PC-3 (cell line): ENCODE data around the gene TTC28.

Experiments used
- EZH2phosphoT487 ChIP-seq: fragments of 300-600 bp; sonication (generic); IDR thresholded peaks from 2 replicates; pipeline ENCODE4 v1.6.1; 2018; ENCODE audit warnings: mild to moderate bottlenecking, antibody characterized with exemption, low read length, borderline replicate concordance
- TF ChIP-seq, protein P1 (sequence below): fragments of 300-600 bp; sonication (generic); conservative IDR thresholded peaks from 2 replicates; pipeline ENCODE4 v1.5.1; 2017; ENCODE audit warnings: antibody characterized with exemption, low read depth, mild to moderate bottlenecking, low read length

DNA sequence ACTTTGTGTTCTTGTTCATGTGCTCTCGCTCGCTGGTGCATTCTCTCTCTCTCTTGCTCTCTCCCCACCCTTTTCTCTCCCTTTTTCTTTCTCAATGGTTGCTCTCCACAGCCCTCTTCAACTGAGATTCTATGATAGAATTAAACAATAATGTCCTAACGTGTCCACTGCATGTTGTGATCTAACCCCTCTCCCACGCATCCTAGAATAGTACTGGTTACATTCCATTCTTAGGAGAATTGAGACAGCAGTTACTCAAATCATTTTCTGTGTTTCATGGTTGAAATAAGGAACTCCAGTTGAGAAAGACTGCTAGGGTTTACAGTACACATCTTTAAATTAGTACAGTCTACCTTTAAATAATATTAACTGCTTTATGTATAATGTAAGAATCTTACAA is 442.5 kb downstream of the TTC28 start:
- no peak for TF ChIP-seq EZH2phosphoT487
- TF ChIP-seq, protein P1, sequence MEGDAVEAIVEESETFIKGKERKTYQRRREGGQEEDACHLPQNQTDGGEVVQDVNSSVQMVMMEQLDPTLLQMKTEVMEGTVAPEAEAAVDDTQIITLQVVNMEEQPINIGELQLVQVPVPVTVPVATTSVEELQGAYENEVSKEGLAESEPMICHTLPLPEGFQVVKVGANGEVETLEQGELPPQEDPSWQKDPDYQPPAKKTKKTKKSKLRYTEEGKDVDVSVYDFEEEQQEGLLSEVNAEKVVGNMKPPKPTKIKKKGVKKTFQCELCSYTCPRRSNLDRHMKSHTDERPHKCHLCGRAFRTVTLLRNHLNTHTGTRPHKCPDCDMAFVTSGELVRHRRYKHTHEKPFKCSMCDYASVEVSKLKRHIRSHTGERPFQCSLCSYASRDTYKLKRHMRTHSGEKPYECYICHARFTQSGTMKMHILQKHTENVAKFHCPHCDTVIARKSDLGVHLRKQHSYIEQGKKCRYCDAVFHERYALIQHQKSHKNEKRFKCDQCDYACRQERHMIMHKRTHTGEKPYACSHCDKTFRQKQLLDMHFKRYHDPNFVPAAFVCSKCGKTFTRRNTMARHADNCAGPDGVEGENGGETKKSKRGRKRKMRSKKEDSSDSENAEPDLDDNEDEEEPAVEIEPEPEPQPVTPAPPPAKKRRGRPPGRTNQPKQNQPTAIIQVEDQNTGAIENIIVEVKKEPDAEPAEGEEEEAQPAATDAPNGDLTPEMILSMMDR = no peak
